BJ (cell line): ENCODE results near the gene CDK5R2. TPM values are rescaled to one million over a fixed set of nuclear protein-coding genes. Genes with fewer than 3 reads are reported as not detected.

Source experiments
- CTCF ChIA-PET: fragments of 350-600 bp; formaldehyde crosslinking; extraction: SDS; loops from one replicate; lab custom pipeline; 2021; ENCODE audit warnings: antibody characterized with exemption, inconsistent platforms; lab: Yijun Ruan, JAX
- POLR2A ChIA-PET: fragments of 300-600 bp; sonication (Branson Sonifier 250); formaldehyde crosslinking; extraction: SDS; loops from one replicate; lab custom pipeline; 2021; ENCODE audit warnings: antibody characterized with exemption; lab: Charles Lee
- DNase-seq: peaks from one replicate; pipeline ENCODE4 v3.0.0-alpha.2; 2011; ENCODE audit warnings: low read depth
- H3K27me3 ChIP-seq: 2 replicates; pipeline ENCODE4 v1.6.0; 2011; ENCODE audit warnings: low read length; ENCODE audit not compliant: control insufficient read depth, insufficient read depth
- H3K36me3 ChIP-seq: 2 replicates; pipeline ENCODE4 v1.5.1; 2011; ENCODE audit warnings: low read length; ENCODE audit not compliant: control insufficient read depth, insufficient read depth
- H3K4me3 ChIP-seq: 2 replicates; pipeline ENCODE4 v1.5.1; 2011; ENCODE audit warnings: low read depth, mild to moderate bottlenecking, control low read depth, low read length
- CTCF ChIP-seq: IDR thresholded peaks from 2 replicates; pipeline ENCODE4 v1.5.1; 2011; ENCODE audit warnings: low read depth, mild to moderate bottlenecking, control low read depth, inconsistent platforms, low read length, moderate library complexity; ENCODE audit not compliant: insufficient read depth
- polyA plus RNA-seq: library from polyadenylated mRNA; depleted of rRNA; stranded (reverse); fragments of >200 nt; gene quantifications from 2 replicates; pipeline ENCODE4 v1.2.3, GENCODE V29; 2011

The CDK5R2 gene
- polyA plus RNA-seq, 1 experiment: 0.02 TPM

GRCh38 chr2:218996937-218997336, 37.5 kb downstream of the CDK5R2 start:
- H3K4me3 ChIP-seq: no peak overlapping the region
- ChIA-PET POLR2A (no interaction called here), CTCF (interaction anchor here (0.9 to 3.5 kb wide), 13 partner anchors 15 to 298 kb away, joined by 3 to 36 read pairs (median 4); no protein-coding TSS in a partner anchor)
- peaks cover 65% of the 10 kb centered on the region for H3K27me3 ChIP-seq
- no peak for TF ChIP-seq CTCF
- no peak for DNase-seq
- H3K36me3 ChIP-seq: no peaks in the 10 kb centered on the region

GRCh38 chr2:218997731-218998130, 38.3 kb downstream of the CDK5R2 start:
- TF ChIP-seq CTCF: no peak
- DNase-seq: no peak
- peaks cover 69% of the 10 kb centered on the region for H3K27me3 ChIP-seq
- H3K4me3 ChIP-seq: no peak overlapping the region
- ChIA-PET POLR2A (no interaction called here), CTCF (no interaction called here)
- no peaks in the 10 kb centered on the region for H3K36me3 ChIP-seq

GRCh38 chr2:218998414-218999002, 39.0 kb downstream of the CDK5R2 start:
- no peak for DNase-seq
- Histone ChIP-seq H3K4me3 (no peak overlapping the region), H3K36me3 (no peaks in the 10 kb centered on the region), H3K27me3 (peaks cover 71% of the 10 kb centered on the region)
- CTCF ChIA-PET: no interaction called here
- POLR2A ChIA-PET: no interaction called here
- no peak for TF ChIP-seq CTCF

GRCh38 chr2:218999021-218999880, 39.8 kb downstream of the CDK5R2 start:
- POLR2A ChIA-PET: no interaction called here
- no peak overlapping the region for H3K4me3 ChIP-seq
- CTCF ChIA-PET: no interaction called here
- H3K27me3 ChIP-seq: peaks cover 71% of the 10 kb centered on the region
- no peaks in the 10 kb centered on the region for H3K36me3 ChIP-seq
- TF ChIP-seq CTCF: no peak
- no peak for DNase-seq

- ChIA-PET CTCF (no interaction called here), POLR2A (no interaction called here)
- Histone ChIP-seq H3K36me3 (no peaks in the 10 kb centered on the region), H3K27me3 (peaks cover 67% of the 10 kb centered on the region), H3K4me3 (no peak overlapping the region)
- no peak for TF ChIP-seq CTCF
- DNase-seq: no peak
Measured at GRCh38 chr2:218999881-219000568, 40.6 kb downstream of the CDK5R2 start.
